GM12878 (cell line): ENCODE measurements around the gene FAM234A. TPM values are rescaled to one million over a fixed set of nuclear protein-coding genes. Genes with fewer than 3 reads are reported as not detected.

Experiments
- ATAC-seq: fragments of 200-7000 bp; cut with Tn5 transposase; 3 replicates; pipeline ENCODE4 v1.9.1; 2020; ENCODE audit warnings: mild to moderate bottlenecking, moderate library complexity
- BruUV-seq: library from RNA; stranded (reverse); fragments of 400-500 nt; replicated peaks from 2 replicates; lab custom pipeline; 2021; lab: Mats Ljungman, UMichigan
- CTCF ChIA-PET: fragments of 300-600 bp; sonication (Branson Sonifier 250); formaldehyde crosslinking; extraction: SDS; loops from one replicate; lab custom pipeline; 2021; ENCODE audit warnings: inconsistent platforms; lab: Yijun Ruan, JAX
- POLR2A ChIA-PET: fragments of 350-600 bp; formaldehyde crosslinking; extraction: SDS; loops from one replicate; lab custom pipeline; 2021; ENCODE audit warnings: inconsistent platforms; lab: Charles Lee
- RAD21 ChIA-PET: fragments of 300-600 bp; sonication (Branson Sonifier 250); formaldehyde crosslinking; loops from one replicate; lab custom pipeline; 2023; ENCODE audit warnings: antibody characterized with exemption; ENCODE audit not compliant: unreplicated experiment; lab: Charles Lee
- SMC1A ChIA-PET: fragments of 300-600 bp; sonication (Branson Sonifier 250); formaldehyde crosslinking; loops from one replicate; lab custom pipeline; 2023; ENCODE audit not compliant: unreplicated experiment, uncharacterized antibody; lab: Charles Lee
- DNase-seq: peaks from one replicate; pipeline ENCODE4 v3.0.0-alpha.2; 2011; ENCODE audit warnings: low read depth, low spot score
- FAIRE-seq: peaks from 3 replicates; lab custom pipeline; 2011; peaks lifted over from hg19 to GRCh38; lab: Jason Lieb, UNC
- H2AFZ ChIP-seq: 2 replicates; pipeline ENCODE4 v1.6.0; 2011; ENCODE audit warnings: low read depth, low read length, control low read depth; ENCODE audit not compliant: control insufficient read depth
- H3K27ac ChIP-seq: 2 replicates; pipeline ENCODE4 v1.5.1; 2011; ENCODE audit warnings: control low read depth; ENCODE audit not compliant: control insufficient read depth, insufficient read depth
- H3K27me3 ChIP-seq, 2 experiments: replicated peaks in 1 of 2; 2 replicates each; pipeline versions ENCODE4 v1.6.0 to v1.6.1; 2011; ENCODE audit warnings: low read length in 1 of 2; ENCODE audit not compliant: control insufficient read depth in 2 of 2, insufficient read depth in 2 of 2
- H3K36me3 ChIP-seq, 2 experiments: 2 replicates each; pipeline ENCODE4 v1.5.1; 2011; ENCODE audit warnings: low read length in 1 of 2; ENCODE audit not compliant: control insufficient read depth in 2 of 2, insufficient read depth in 2 of 2
- H3K4me1 ChIP-seq: 2 replicates; pipeline ENCODE4 v1.6.1; 2011; ENCODE audit warnings: mild to moderate bottlenecking, low read length, moderate library complexity, mixed read lengths; ENCODE audit not compliant: control insufficient read depth, insufficient read depth
- H3K4me2 ChIP-seq: 2 replicates; pipeline ENCODE4 v1.6.0; 2011; ENCODE audit warnings: control low read depth; ENCODE audit not compliant: control insufficient read depth, insufficient read depth
- H3K4me3 ChIP-seq: fragments of 200-600 bp; sonication (generic); 2 replicates; pipeline ENCODE4 v1.5.1; 2016
- H3K79me2 ChIP-seq: 2 replicates; pipeline ENCODE4 v1.6.0; 2011; ENCODE audit warnings: low read length; ENCODE audit not compliant: control insufficient read depth, insufficient read depth
- H3K9ac ChIP-seq: 2 replicates; pipeline ENCODE4 v1.8.0; 2011; ENCODE audit warnings: low read length, control low read depth, mixed read lengths; ENCODE audit not compliant: control insufficient read depth, insufficient read depth
- H3K9me3 ChIP-seq: replicated peaks from 3 replicates; pipeline ENCODE4 v1.5.1; 2011; ENCODE audit warnings: mild to moderate bottlenecking, low read length; ENCODE audit not compliant: control insufficient read depth, insufficient read depth
- H4K20me1 ChIP-seq: 2 replicates; pipeline ENCODE4 v1.6.0; 2011; ENCODE audit not compliant: control insufficient read depth, insufficient read depth
- BCL11A ChIP-seq: IDR thresholded peaks from 2 replicates; pipeline ENCODE4 v1.6.1; 2011; ENCODE audit warnings: low read depth, low read length
- DPF2 ChIP-seq: fragments of 450-650 bp; IDR thresholded peaks from 2 replicates; pipeline ENCODE4 v1.6.1; 2017; ENCODE audit warnings: mild to moderate bottlenecking
- IKZF1 ChIP-seq: fragments of 450-650 bp; conservative IDR thresholded peaks from 2 replicates; pipeline ENCODE4 v1.6.1; 2017; ENCODE audit warnings: antibody characterized with exemption, mild to moderate bottlenecking
- IRF4 ChIP-seq: IDR thresholded peaks from 2 replicates; pipeline ENCODE4 v1.6.1; 2011; ENCODE audit warnings: low read depth, low read length
- KAT2A ChIP-seq: conservative IDR thresholded peaks from 2 replicates; pipeline ENCODE4 v1.6.1; 2011; ENCODE audit warnings: low read depth, low read length; ENCODE audit not compliant: control insufficient read depth
- KDM1A ChIP-seq: fragments of 200-600 bp; sonication (generic); IDR thresholded peaks from 2 replicates; pipeline ENCODE4 v1.6.1; 2016; ENCODE audit warnings: borderline replicate concordance
- NBN ChIP-seq: fragments of 450-650 bp; IDR thresholded peaks from 2 replicates; pipeline ENCODE4 v1.6.1; 2016
- POLR2AphosphoS2 ChIP-seq: IDR thresholded peaks from 2 replicates; pipeline ENCODE4 v1.6.1; 2011; ENCODE audit warnings: low read depth, mild to moderate bottlenecking, low read length, improper control_type of control experiment, moderate library complexity
- PRDM15 ChIP-seq: fragments of 450-650 bp; formaldehyde crosslinking; IDR thresholded peaks from 2 replicates; pipeline ENCODE4 v1.4.0; 2020; ENCODE audit warnings: mild to moderate bottlenecking, moderate library complexity
- SKIL ChIP-seq: fragments of 450-650 bp; IDR thresholded peaks from 2 replicates; pipeline ENCODE4 v1.6.1; 2017; ENCODE audit warnings: mild to moderate bottlenecking, low read depth, inconsistent platforms; ENCODE audit not compliant: poor library complexity, severe bottlenecking
- ZNF24 ChIP-seq: fragments of 450-650 bp; IDR thresholded peaks from 2 replicates; pipeline ENCODE4 v1.6.1; 2017; ENCODE audit warnings: antibody characterized with exemption, mild to moderate bottlenecking
- ZNF592 ChIP-seq: fragments of 450-650 bp; IDR thresholded peaks from 2 replicates; pipeline ENCODE4 v1.6.1; 2017; ENCODE audit warnings: mild to moderate bottlenecking, moderate library complexity
- ZNF622 ChIP-seq: fragments of 450-650 bp; IDR thresholded peaks from 2 replicates; pipeline ENCODE4 v1.6.1; 2017; ENCODE audit warnings: mild to moderate bottlenecking, inconsistent platforms
- WGBS: methylation state at CpG from one replicate; pipeline ENCODE4 v1.1.6; 2016; ENCODE audit warnings: low lambda C conversion rate; ENCODE audit not compliant: insufficient replicate concordance, insufficient coverage; ENCODE audit errors: missing lambda C conversion rate; 5-methylcytosine and 5-hydroxymethylcytosine counted together
- in situ Hi-C: fragments of 300-500 bp; cut with MboI; formaldehyde crosslinking; loops from 9 replicates; pipeline ENCODE4 v1.14.3; 2018; ENCODE audit warnings: mixed read lengths
- intact Hi-C: fragments of 100-400 bp; cut with micrococcal nuclease; formaldehyde crosslinking; loops from one replicate; pipeline ENCODE4 v1.14.2; 2022; ENCODE audit not compliant: unreplicated experiment
- polyA plus RNA-seq, 11 experiments: library from polyadenylated mRNA; depleted of rRNA in 4 of 11; unstranded in 6 of 11; stranded (reverse) in 5 of 11; fragments of >200 nt; fragmentation: Nextera tagmentation in 4 of 11; fragmentation: Illumina TruSeq in 1 of 11; extraction: Ambion mirVana in 4 of 11; extraction: Trizol in 1 of 11; gene quantifications; 1 replicate in 1 of 11; 2 replicates in 10 of 11; pipeline versions ENCODE4 v1.2.1 to v1.2.3, GENCODE V29; 2011 to 2016; ENCODE audit warnings: inconsistent platforms in 2 of 11, missing spikeins in 2 of 11, low read depth in 1 of 11
- total RNA-seq, 4 experiments: library from RNA; depleted of rRNA in 3 of 4; stranded (reverse); fragments of >200 nt in 3 of 4; fragmentation: Illumina TruSeq in 1 of 4; extraction: Trizol in 1 of 4; gene quantifications; 2 replicates each; pipeline versions ENCODE4 v1.2.1 to v1.2.3, GENCODE V29; 2013 to 2021

Gene FAM234A
- total and polyA plus RNA-seq, 10 of the 15 experiments (the other 5 are each of a cell fraction or from before 2014, with no cell fraction given): 1.6 to 37.6 (median 17.3) TPM

GRCh38 chr16:228852-229730, 5.5 kb upstream of the FAM234A start, which contains the start of gene LUC7L:
Gene LUC7L (minus strand): TSS chr16:229449. CDS start chr16:229339, 110 bp downstream.
- peaks cover 0 to 17% of the 10 kb centered on the region in 2 experiments; a peak in 3 of 4 replicates for H3K36me3 ChIP-seq
- WGBS: 3% methylated on average over 81 of the region's 88 CpGs
- H3K4me1 ChIP-seq: peaks cover 8% of the 10 kb centered on the region
- no TSS peak for BruUV-seq
- peak within 1 kb of the TSS; percentile 82 for H3K4me3 ChIP-seq
- POLR2A ChIA-PET: interaction anchor here (0.8 to 2.8 kb wide), 8 partner anchors 11 to 142 kb away, joined by 3 to 11 read pairs (median 4); partner anchors contain the start of gene MRPL28
- peak within 1 kb of the TSS; percentile 96 for H3K9ac ChIP-seq
- SMC1A ChIA-PET: interaction anchor here (0.5 to 2.4 kb wide), 12 partner anchors 11 to 236 kb away, joined by 3 to 11 read pairs (median 3); no protein-coding TSS in a partner anchor
- DNase-seq (peak; percentile 40), FAIRE-seq (peak; percentile 92), ATAC-seq (peak; percentile 97)
- intact Hi-C loops: no loop called here
- H3K9me3 ChIP-seq: no peaks in the 10 kb centered on the region
- RAD21 ChIA-PET: interaction anchor here (0.5 to 3.3 kb wide), 4 partner anchors 24 to 124 kb away, joined by 3 to 19 read pairs (median 8); partner anchors contain the start of gene AXIN1
- peak within 1 kb of the TSS; percentile 92 for H2AFZ ChIP-seq
- peaks cover 4% of the 10 kb centered on the region for H4K20me1 ChIP-seq
- peak within 1 kb of the TSS; percentile 86 for H3K4me2 ChIP-seq
- in situ Hi-C loops: no loop called here
- CTCF ChIA-PET: interaction anchor here (0.6 to 3.5 kb wide), 6 partner anchors 11 to 164 kb away, joined by 3 to 20 read pairs (median 5); partner anchors contain the start of gene MRPL28
- peaks cover 28% of the 10 kb centered on the region for H3K79me2 ChIP-seq
- no peaks in the 10 kb centered on the region for H3K27me3 ChIP-seq
- H3K27ac ChIP-seq: peak within 1 kb of the TSS; percentile 79
- peak; percentile 85 for TF ChIP-seq DPF2
- TF ChIP-seq PRDM15 (CRISPR knock-in tag): no peak
- no peak for TF ChIP-seq BCL11A
- no peak for TF ChIP-seq ZNF622
- peak; percentile 72 for TF ChIP-seq NBN
- TF ChIP-seq POLR2AphosphoS2: peak; percentile 96
- TF ChIP-seq IKZF1: peak; percentile 97
- peak; percentile 66; the same call in 1 of the 2 replicates for TF ChIP-seq ZNF592
- peak; percentile 58; the same call in 1 of the 2 replicates for TF ChIP-seq ZNF24
- TF ChIP-seq SKIL: no peak
- TF ChIP-seq KAT2A: no peak
- TF ChIP-seq IRF4: no peak
- TF ChIP-seq KDM1A: no peak
